ENCODE data around the gene TBCD. TPM values are rescaled to one million over a fixed set of nuclear protein-coding genes. Genes with fewer than 3 reads are reported as not detected.
A peak's percentile ranks its signal among the peaks of the same experiment; 100 is the strongest.

The TBCD gene
- total RNA-seq, 1 experiment from 2014 or later = 129 TPM

GRCh38 chr17:82895087-82895486 is 143.2 kb downstream of the TBCD start:
- Histone ChIP-seq H3K23me2 (ENCODE audit: insufficient read length, low read depth, low read length, poor library complexity, severe bottlenecking) (no peaks in the 10 kb centered on the region), H3K27me3 (ENCODE audit: insufficient read depth, low read length) (no peaks in the 10 kb centered on the region), H3K14ac (ENCODE audit: insufficient read depth, low read length) (no peak overlapping the region), H2AFZ (ENCODE audit: low read length) (no peak overlapping the region), H2BK20ac (ENCODE audit: low read depth, low read length, poor library complexity, severe bottlenecking) (no peak overlapping the region), H2BK5ac (ENCODE audit: insufficient read length, low read length) (no peak overlapping the region), H3K27ac (ENCODE audit: insufficient read length, low read depth, low read length) (no peak overlapping the region), H3K4ac (ENCODE audit: low read depth, low read length) (no peak overlapping the region), H4K91ac (ENCODE audit: insufficient read length, low read depth, low read length) (no peak overlapping the region), H3K9me3 (ENCODE audit: control insufficient read depth, low read depth, low read length) (no peaks in the 10 kb centered on the region), H2BK120ac (ENCODE audit: low read depth, low read length, poor library complexity, severe bottlenecking) (no peak overlapping the region), H3K4me1 (ENCODE audit: insufficient read depth, low read length) (no peaks in the 10 kb centered on the region), H2BK12ac (ENCODE audit: insufficient read length, low read depth, low read length) (no peak overlapping the region), H3K56ac (ENCODE audit: insufficient read length, low read depth, low read length) (no peak overlapping the region), H3K4me2 (ENCODE audit: insufficient read depth, insufficient read length, low read length) (no peak overlapping the region), H2AK5ac (ENCODE audit: insufficient read length, low read length) (no peak overlapping the region), H4K20me1 (ENCODE audit: control insufficient read depth, insufficient read depth, insufficient read length) (no peaks in the 10 kb centered on the region), H4K5ac (ENCODE audit: insufficient read length, low read depth, low read length) (no peak overlapping the region), H2BK15ac (ENCODE audit: low read depth, low read length) (no peak overlapping the region), H3T11ph (ENCODE audit: low read length) (no peak overlapping the region), H3K79me2 (ENCODE audit: insufficient read depth, low read length) (no peaks in the 10 kb centered on the region; the same call in 1 of the 2 replicates), H3K18ac (ENCODE audit: insufficient read length, low read depth, low read length) (no peak overlapping the region), H3K23ac (ENCODE audit: insufficient read length, low read depth, low read length) (no peak overlapping the region), H4K8ac (replicated peaks; ENCODE audit: insufficient read length, low read depth, low read length) (no peak overlapping the region), H3K79me1 (ENCODE audit: insufficient read depth, low read depth, low read length, poor library complexity, severe bottlenecking) (no peaks in the 10 kb centered on the region), H3K9ac (ENCODE audit: extremely low read depth, insufficient read length, low read length) (no peak overlapping the region)
- Mint-ChIP-seq H3K4me1 (peaks cover 3 to 8% of the 10 kb centered on the region in 2 experiments), H3K4me3 (no peak overlapping the region), H3K27me3 (ENCODE audit: low read depth) (no peaks in the 10 kb centered on the region), H3K27ac (peak overlapping the region in 1 of 3 experiments; percentile 77; a peak in 1 of 7 replicates), H3K36me3 (ENCODE audit: insufficient read depth in 1 of 3, low read depth in 3 of 3) (peaks cover 22 to 70% (median 59%) of the 10 kb centered on the region in 3 experiments), H3K9me3 (no peaks in the 10 kb centered on the region)
- no peak for TF ChIP-seq CTCF (conservative IDR thresholded peaks at IDR 0.05)
- no CpG with 5 or more reads among the region's 12 CpGs for WGBS (ENCODE audit: extremely low coverage, insufficient read length, low lambda C conversion rate)
- no peak for DNase-seq
